Endodermal cell (in vitro differentiated cells): Measurements from ENCODE around the gene SHISA3. TPM values are rescaled to one million over a fixed set of nuclear protein-coding genes. Genes with fewer than 3 reads are reported as not detected.

Experiments
- DNase-seq: peaks from one replicate; pipeline ENCODE4 v3.0.0-alpha.2; 2017
- H3K27ac ChIP-seq: 2 replicates; pipeline ENCODE4 v1.5.1; 2013; ENCODE audit warnings: mild to moderate bottlenecking, low read depth, low read length, moderate library complexity
- H3K27me3 ChIP-seq: 2 replicates; pipeline ENCODE4 v1.6.1; 2013; ENCODE audit warnings: mild to moderate bottlenecking, low read length, moderate library complexity; ENCODE audit not compliant: insufficient read depth, control insufficient read depth, poor library complexity, severe bottlenecking
- H3K36me3 ChIP-seq: 2 replicates; pipeline ENCODE4 v1.7.0; 2013; ENCODE audit warnings: mild to moderate bottlenecking, low read length, moderate library complexity; ENCODE audit not compliant: control insufficient read depth, insufficient read depth
- H3K4me1 ChIP-seq: one replicate; pipeline ENCODE4 v1.7.0; 2013; ENCODE audit warnings: low read length; ENCODE audit not compliant: control insufficient read depth, insufficient read depth
- H3K4me3 ChIP-seq: 2 replicates; pipeline ENCODE4 v1.5.1; 2013; ENCODE audit warnings: mild to moderate bottlenecking, low read length, moderate library complexity
- H3K9ac ChIP-seq: 2 replicates; pipeline ENCODE4 v1.6.1; 2013; ENCODE audit warnings: mild to moderate bottlenecking, low read length, moderate library complexity; ENCODE audit not compliant: poor library complexity, severe bottlenecking; ENCODE audit errors: extremely low read depth
- H3K9me3 ChIP-seq: 2 replicates; pipeline ENCODE4 v1.6.1; 2013; ENCODE audit warnings: mild to moderate bottlenecking, low read length, moderate library complexity; ENCODE audit not compliant: control insufficient read depth
- H3K27ac Mint-ChIP-seq: 2 replicates; pipeline ENCODE4 v1.8.0; 2020; ENCODE audit warnings: mixed read lengths
- H3K27me3 Mint-ChIP-seq: 2 replicates; pipeline ENCODE4 v1.8.0; 2021; ENCODE audit warnings: mild to moderate bottlenecking, mixed read lengths; ENCODE audit not compliant: insufficient read depth
- H3K36me3 Mint-ChIP-seq: 2 replicates; pipeline ENCODE4 v1.8.0; 2020; ENCODE audit warnings: low read depth, mixed read lengths
- H3K4me1 Mint-ChIP-seq: 2 replicates; pipeline ENCODE4 v1.8.0; 2020; ENCODE audit warnings: mixed read lengths
- H3K4me3 Mint-ChIP-seq: 2 replicates; pipeline ENCODE4 v1.8.0; 2020; ENCODE audit warnings: mild to moderate bottlenecking, moderate library complexity, mixed read lengths
- H3K9me3 Mint-ChIP-seq: 2 replicates; pipeline ENCODE4 v1.8.0; 2020; ENCODE audit warnings: mild to moderate bottlenecking, mixed read lengths
- CTCF ChIP-seq: fragments of 200-600 bp; sonication (generic); conservative IDR thresholded peaks from 2 replicates; pipeline ENCODE4 v1.5.0; 2021; ENCODE audit warnings: antibody characterized with exemption, mild to moderate bottlenecking
- WGBS, 2 experiments: methylation state at CpG; one replicate each; pipeline versions ENCODE4 v1.1.5 to v1.1.7; 2013; ENCODE audit warnings: missing lambda C conversion rate in 2 of 2, mixed read lengths in 1 of 2; ENCODE audit not compliant: insufficient coverage in 1 of 2, insufficient read length in 1 of 2; 5-methylcytosine and 5-hydroxymethylcytosine counted together
- total RNA-seq, 2 donors: library from RNA; stranded (reverse); fragmentation: NEBNext Ultra II Directional in 1 of 2; extraction: Animal tissue kit (Norgen Biotek cat#: 25700) in 1 of 2; gene quantifications; 2 replicates in 1 of 2; 3 replicates in 1 of 2; pipeline ENCODE4 v1.2.1, GENCODE V29; 2021

SHISA3 gene
- total RNA-seq, 2 donors from 2014 or later = 18.0 to 37.0 TPM

GRCh38 chr4:42377497-42377896, 19.8 kb upstream of the SHISA3 start:
- peaks cover 27% of the 10 kb centered on the region for H3K9me3 Mint-ChIP-seq
- H3K27me3 ChIP-seq = no peaks in the 10 kb centered on the region
- no peaks in the 10 kb centered on the region for H3K4me1 ChIP-seq
- H3K9ac ChIP-seq = no peak overlapping the region
- H3K4me3 Mint-ChIP-seq = no peak overlapping the region
- no peak for TF ChIP-seq CTCF
- DNase-seq = no peak
- H3K4me1 Mint-ChIP-seq = peaks cover 7% of the 10 kb centered on the region
- 94% methylated on average over 3 of the region's 4 CpGs; no CpG with 5 or more reads in 1 of the 2 experiments for WGBS, 2 experiments
- H3K9me3 ChIP-seq = peaks cover 22% of the 10 kb centered on the region
- peaks cover 4% of the 10 kb centered on the region for H3K36me3 Mint-ChIP-seq
- peaks cover 2% of the 10 kb centered on the region for H3K27me3 Mint-ChIP-seq
- H3K36me3 ChIP-seq = no peaks in the 10 kb centered on the region
- H3K4me3 ChIP-seq = no peak overlapping the region
- H3K27ac ChIP-seq = no peak overlapping the region
- H3K27ac Mint-ChIP-seq = no peak overlapping the region

GRCh38 chr4:42381666-42382065, 15.6 kb upstream of the SHISA3 start:
- WGBS, 2 experiments = no CpG with 5 or more reads among the region's 2 CpGs
- no peak overlapping the region for H3K9ac ChIP-seq

GRCh38 chr4:42385516-42385915, 11.8 kb upstream of the SHISA3 start:
- H3K9me3 ChIP-seq = no peaks in the 10 kb centered on the region
- DNase-seq = no peak
- no peaks in the 10 kb centered on the region for H3K36me3 ChIP-seq
- WGBS, 2 experiments = 90% methylated on average over 1 of the region's 1 CpG; no CpG with 5 or more reads in 1 of the 2 experiments
- Mint-ChIP-seq H3K27me3 (peaks cover 5% of the 10 kb centered on the region), H3K9me3 (no peaks in the 10 kb centered on the region), H3K4me1 (peaks cover 5% of the 10 kb centered on the region), H3K27ac (no peak overlapping the region), H3K4me3 (no peak overlapping the region), H3K36me3 (no peaks in the 10 kb centered on the region)
- TF ChIP-seq CTCF = no peak
- no peaks in the 10 kb centered on the region for H3K27me3 ChIP-seq
- no peak overlapping the region for H3K27ac ChIP-seq
- H3K4me3 ChIP-seq = no peak overlapping the region
- H3K4me1 ChIP-seq = no peaks in the 10 kb centered on the region
- H3K9ac ChIP-seq = no peak overlapping the region

More at GRCh38 chr4:42381666-42382065, 15.6 kb upstream of the SHISA3 start:
- Mint-ChIP-seq H3K4me1 (peaks cover 7% of the 10 kb centered on the region), H3K9me3 (no peaks in the 10 kb centered on the region), H3K36me3 (no peaks in the 10 kb centered on the region), H3K27me3 (peaks cover 2% of the 10 kb centered on the region), H3K4me3 (no peak overlapping the region), H3K27ac (no peak overlapping the region)
- H3K27ac ChIP-seq = no peak overlapping the region
- no peak for DNase-seq
- H3K36me3 ChIP-seq = no peaks in the 10 kb centered on the region
- no peak for TF ChIP-seq CTCF
- no peaks in the 10 kb centered on the region for H3K4me1 ChIP-seq
- H3K9me3 ChIP-seq = no peaks in the 10 kb centered on the region
- H3K27me3 ChIP-seq = no peaks in the 10 kb centered on the region
- H3K4me3 ChIP-seq = no peak overlapping the region
